ENCODE results near the gene MPLKIP.

DNA sequence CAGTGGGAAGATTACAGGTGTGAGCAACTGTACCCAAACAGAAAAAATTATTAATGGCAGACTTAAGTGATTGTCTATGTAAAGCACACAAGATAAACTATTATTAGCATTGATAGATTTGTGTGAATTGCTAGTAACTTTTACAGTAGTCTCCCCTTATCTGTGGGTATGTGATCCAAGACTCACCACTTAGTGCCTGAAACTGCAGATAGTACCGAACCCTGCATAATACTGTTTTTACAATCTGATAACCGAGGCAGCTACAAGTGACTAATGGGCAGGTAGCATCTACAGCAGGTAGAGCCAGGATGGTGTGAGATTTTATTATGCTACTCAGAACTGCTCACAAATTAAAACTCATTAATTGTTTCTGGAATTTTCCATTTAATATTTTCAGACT, 31.5 kb downstream of the MPLKIP start:
- TF ChIP-seq, protein P1, sequence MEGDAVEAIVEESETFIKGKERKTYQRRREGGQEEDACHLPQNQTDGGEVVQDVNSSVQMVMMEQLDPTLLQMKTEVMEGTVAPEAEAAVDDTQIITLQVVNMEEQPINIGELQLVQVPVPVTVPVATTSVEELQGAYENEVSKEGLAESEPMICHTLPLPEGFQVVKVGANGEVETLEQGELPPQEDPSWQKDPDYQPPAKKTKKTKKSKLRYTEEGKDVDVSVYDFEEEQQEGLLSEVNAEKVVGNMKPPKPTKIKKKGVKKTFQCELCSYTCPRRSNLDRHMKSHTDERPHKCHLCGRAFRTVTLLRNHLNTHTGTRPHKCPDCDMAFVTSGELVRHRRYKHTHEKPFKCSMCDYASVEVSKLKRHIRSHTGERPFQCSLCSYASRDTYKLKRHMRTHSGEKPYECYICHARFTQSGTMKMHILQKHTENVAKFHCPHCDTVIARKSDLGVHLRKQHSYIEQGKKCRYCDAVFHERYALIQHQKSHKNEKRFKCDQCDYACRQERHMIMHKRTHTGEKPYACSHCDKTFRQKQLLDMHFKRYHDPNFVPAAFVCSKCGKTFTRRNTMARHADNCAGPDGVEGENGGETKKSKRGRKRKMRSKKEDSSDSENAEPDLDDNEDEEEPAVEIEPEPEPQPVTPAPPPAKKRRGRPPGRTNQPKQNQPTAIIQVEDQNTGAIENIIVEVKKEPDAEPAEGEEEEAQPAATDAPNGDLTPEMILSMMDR (IDR thresholded peaks at IDR 0.05 in 4 of 5, conservative IDR thresholded peaks at IDR 0.05 in 1 of 5) = no peak
- no peak for TF ChIP-seq POLR2A (IDR thresholded peaks at IDR 0.05)

Data from gastrocnemius medialis (tissue), 4 donors.